C4-2B (cell line): Measurements from ENCODE around the gene ANKRD55.

Experiments
- CTCF ChIP-seq: fragments of 450-650 bp; conservative IDR thresholded peaks from 2 replicates; pipeline ENCODE4 v1.5.1; 2017; ENCODE audit warnings: mild to moderate bottlenecking
- ZFX ChIP-seq: fragments of 450-650 bp; IDR thresholded peaks from 2 replicates; pipeline ENCODE4 v1.6.1; 2017

DNA sequence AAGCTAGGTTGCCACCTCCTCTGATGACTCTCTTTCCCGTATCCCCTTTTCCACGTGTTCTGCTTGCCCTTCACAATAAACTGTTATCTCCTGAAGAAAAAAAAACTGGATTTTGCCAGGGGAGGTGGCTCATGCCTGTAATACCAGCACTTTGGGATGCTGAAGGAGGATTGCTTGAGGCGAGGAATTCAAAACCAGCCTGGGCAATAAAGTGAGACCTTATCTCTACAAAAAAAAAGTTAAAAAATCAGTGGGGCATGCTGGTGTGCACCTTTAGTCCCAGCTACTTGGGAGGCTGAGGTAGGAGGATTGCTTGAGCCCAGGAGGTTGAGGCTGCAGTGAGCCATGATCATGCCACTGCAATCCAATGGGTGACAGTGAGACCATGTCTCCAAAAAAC lies 156.6 kb downstream of the ANKRD55 start:
- TF ChIP-seq CTCF (no peak), ZFX (no peak)
